Neural cell (in vitro differentiated cells): ENCODE measurements around the gene GPS1. TPM values are rescaled to one million over a fixed set of nuclear protein-coding genes. Genes with fewer than 3 reads are reported as not detected.

Experiments
- H2AFZ ChIP-seq: fragments of 200-600, 300-800 bp; sonication (generic), shearing (Covaris generic); 2 replicates; pipeline ENCODE4 v1.6.0; 2014; ENCODE audit warnings: low read depth, mild to moderate bottlenecking, antibody characterized with exemption, low read length, moderate library complexity
- H3F3A ChIP-seq: fragments of 200-600 bp; shearing (Covaris generic); 2 replicates; pipeline ENCODE4 v1.6.1; 2016; ENCODE audit warnings: mild to moderate bottlenecking, moderate library complexity, mixed read lengths, antibody characterized with exemption, low read length; ENCODE audit not compliant: insufficient read depth, poor library complexity, severe bottlenecking
- H3K27ac ChIP-seq: fragments of 200-600, 300-800 bp; sonication (generic), shearing (Covaris generic); 2 replicates; pipeline ENCODE4 v1.5.1; 2014; ENCODE audit warnings: mild to moderate bottlenecking, low read length, moderate library complexity
- H3K27me3 ChIP-seq: fragments of 300-800, 200-600 bp; sonication (generic), shearing (Covaris generic); 2 replicates; pipeline ENCODE4 v1.6.0; 2014; ENCODE audit warnings: mild to moderate bottlenecking, low read depth, low read length, moderate library complexity; ENCODE audit not compliant: insufficient read depth
- H3K36me3 ChIP-seq: fragments of 300-800, 200-600 bp; sonication (generic), shearing (Covaris generic); 2 replicates; pipeline ENCODE4 v1.5.1; 2014; ENCODE audit warnings: mild to moderate bottlenecking, antibody characterized with exemption, low read length, moderate library complexity; ENCODE audit not compliant: insufficient read depth
- H3K4me2 ChIP-seq: fragments of 300-800, 200-600 bp; sonication (generic), shearing (Covaris generic); 2 replicates; pipeline ENCODE4 v1.6.0; 2014; ENCODE audit warnings: mild to moderate bottlenecking, low read length
- H3K4me3 ChIP-seq: fragments of 300-800, 200-600 bp; sonication (generic), shearing (Covaris generic); 2 replicates; pipeline ENCODE4 v1.5.1; 2014; ENCODE audit warnings: mild to moderate bottlenecking, low read length, moderate library complexity
- H3K79me2 ChIP-seq: fragments of 200-600 bp; shearing (Covaris generic); replicated peaks from 2 replicates; pipeline ENCODE4 v1.6.0; 2014; ENCODE audit warnings: mild to moderate bottlenecking, low read length, moderate library complexity; ENCODE audit not compliant: insufficient read depth
- H3K9ac ChIP-seq: fragments of 300-800, 200-600 bp; sonication (generic), shearing (Covaris generic); 2 replicates; pipeline ENCODE4 v1.6.1; 2016; ENCODE audit warnings: mild to moderate bottlenecking, low read length, mixed read lengths
- H3K9me2 ChIP-seq: fragments of 200-600 bp; shearing (Covaris generic); 2 replicates; pipeline ENCODE4 v1.6.1; 2016; ENCODE audit warnings: mild to moderate bottlenecking, low read length, mixed read lengths; ENCODE audit not compliant: insufficient read depth
- H3K9me3 ChIP-seq: fragments of 200-600, 300-800 bp; sonication (generic), shearing (Covaris generic); 2 replicates; pipeline ENCODE4 v1.6.1; 2016; ENCODE audit warnings: mild to moderate bottlenecking, mixed run types, low read length, moderate library complexity, mixed read lengths
- H4K20me1 ChIP-seq: fragments of 200-600 bp; shearing (Covaris generic); 2 replicates; pipeline ENCODE4 v1.6.1; 2016; ENCODE audit warnings: mild to moderate bottlenecking, mixed run types; ENCODE audit not compliant: insufficient read depth
- CTCF ChIP-seq: fragments of 450-650 bp; IDR thresholded peaks from 2 replicates; pipeline ENCODE4 v1.5.1; 2014; ENCODE audit warnings: antibody characterized with exemption, mild to moderate bottlenecking, moderate library complexity; ENCODE audit not compliant: poor library complexity, severe bottlenecking
- EP300 ChIP-seq: fragments of 450-650 bp; conservative IDR thresholded peaks from 2 replicates; pipeline ENCODE4 v1.6.1; 2014; ENCODE audit warnings: antibody characterized with exemption, mild to moderate bottlenecking, moderate library complexity; ENCODE audit not compliant: poor library complexity, severe bottlenecking
- EZH2 ChIP-seq: fragments of 200-600, 300-800 bp; shearing (Covaris generic), sonication (generic); IDR thresholded peaks from 2 replicates; pipeline ENCODE4 v1.6.1; 2014; ENCODE audit warnings: antibody characterized with exemption, low read length, borderline replicate concordance, mild to moderate bottlenecking; ENCODE audit not compliant: insufficient read depth, poor library complexity, severe bottlenecking
- MXI1 ChIP-seq: fragments of 450-650 bp; conservative IDR thresholded peaks from 2 replicates; pipeline ENCODE4 v1.6.1; 2014; ENCODE audit warnings: antibody characterized with exemption, mild to moderate bottlenecking; ENCODE audit not compliant: poor library complexity, severe bottlenecking
- POLR2AphosphoS5 ChIP-seq: IDR thresholded peaks from 2 replicates; pipeline ENCODE4 v1.6.1; 2012
- RAD21 ChIP-seq: fragments of 450-650 bp; conservative IDR thresholded peaks from 2 replicates; pipeline ENCODE4 v1.6.1; 2014; ENCODE audit warnings: antibody characterized with exemption, mild to moderate bottlenecking, moderate library complexity
- REST ChIP-seq: IDR thresholded peaks from 2 replicates; pipeline ENCODE4 v1.6.1; 2012; ENCODE audit warnings: borderline replicate concordance
- SMC3 ChIP-seq: fragments of 450-650 bp; conservative IDR thresholded peaks from 2 replicates; pipeline ENCODE4 v1.6.1; 2014; ENCODE audit warnings: antibody characterized with exemption, mild to moderate bottlenecking, moderate library complexity; ENCODE audit not compliant: poor library complexity
- TAF1 ChIP-seq: IDR thresholded peaks from 2 replicates; pipeline ENCODE4 v1.6.1; 2012; ENCODE audit warnings: low read depth
- polyA plus RNA-seq: library from polyadenylated mRNA; depleted of rRNA; stranded (reverse); fragments of >200 nt; gene quantifications from 2 replicates; pipeline ENCODE4 v1.2.3, GENCODE V29; 2014

Gene GPS1
- polyA plus RNA-seq, 1 donor from 2014 or later: 170 TPM

DNA sequence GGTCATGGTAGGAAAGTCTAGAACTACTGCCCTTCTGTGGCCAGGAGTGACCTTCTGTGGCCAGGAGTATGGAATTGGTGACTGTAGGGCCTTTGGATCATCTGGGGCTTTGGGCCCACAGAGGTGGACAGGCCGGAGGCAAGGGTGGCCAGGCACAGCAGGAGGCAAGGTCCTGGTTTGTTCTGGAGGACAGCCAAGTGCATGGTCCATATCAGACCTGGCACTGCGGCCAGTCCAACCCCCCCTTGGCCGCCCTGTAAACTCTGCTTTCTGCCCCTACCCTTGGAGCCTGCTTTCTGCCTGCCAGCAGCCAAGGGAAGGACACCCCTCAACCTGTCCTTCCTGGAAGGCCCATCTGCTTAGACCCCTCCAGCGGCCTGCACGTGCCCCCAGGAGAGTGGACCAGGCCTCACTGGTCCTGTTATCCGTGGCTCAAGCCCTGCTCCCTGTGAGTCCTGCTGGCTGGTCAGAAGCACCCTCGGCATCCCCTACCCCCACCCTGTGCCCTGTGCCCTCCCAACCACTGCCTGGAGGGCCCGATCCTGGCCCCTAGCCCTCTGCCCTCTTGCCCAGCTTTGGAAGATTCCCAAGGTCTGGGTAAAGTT, 11.9 kb upstream of the GPS1 start:
- TF ChIP-seq REST: no peak
- no peak for TF ChIP-seq POLR2AphosphoS5
- no peak for TF ChIP-seq TAF1
- TF ChIP-seq CTCF: no peak
- TF ChIP-seq EZH2: no peak
- no peak for TF ChIP-seq SMC3
- TF ChIP-seq RAD21: no peak
- no peak for TF ChIP-seq MXI1
- no peak for TF ChIP-seq EP300
- Histone ChIP-seq H3K27me3 (no peaks in the 10 kb centered on the region), H3F3A (peaks cover 8% of the 10 kb centered on the region), H3K36me3 (no peaks in the 10 kb centered on the region), H3K79me2 (no peaks in the 10 kb centered on the region), H3K9ac (no peak overlapping the region), H3K4me3 (no peak overlapping the region), H3K9me3 (no peaks in the 10 kb centered on the region), H3K9me2 (no peaks in the 10 kb centered on the region), H2AFZ (no peak overlapping the region), H3K27ac (no peak overlapping the region), H4K20me1 (no peaks in the 10 kb centered on the region), H3K4me2 (no peak overlapping the region)

GRCh38 chr17:82041144-82041814, 10.4 kb upstream of the GPS1 start:
- H3K79me2 ChIP-seq: no peaks in the 10 kb centered on the region
- no peaks in the 10 kb centered on the region for H3K9me2 ChIP-seq
- TF ChIP-seq EZH2 (no peak), POLR2AphosphoS5 (no peak), REST (no peak), CTCF (no peak), SMC3 (no peak), TAF1 (no peak), EP300 (no peak), MXI1 (no peak), RAD21 (no peak)
- no peaks in the 10 kb centered on the region for H3K27me3 ChIP-seq
- H4K20me1 ChIP-seq: no peaks in the 10 kb centered on the region
- H3K9ac ChIP-seq: no peak overlapping the region
- no peak overlapping the region for H3K27ac ChIP-seq
- H2AFZ ChIP-seq: no peak overlapping the region
- H3K4me3 ChIP-seq: no peak overlapping the region
- H3K4me2 ChIP-seq: no peak overlapping the region
- H3K36me3 ChIP-seq: no peaks in the 10 kb centered on the region
- peaks cover 8% of the 10 kb centered on the region for H3F3A ChIP-seq
- H3K9me3 ChIP-seq: no peaks in the 10 kb centered on the region
